Measurements from ENCODE around the gene CDH8. TPM values are rescaled to one million over a fixed set of nuclear protein-coding genes. Genes with fewer than 3 reads are reported as not detected.
"Not testable (repeated sequence)": the region's sequence is repeated elsewhere in the genome, so short reads cannot be mapped to it uniquely, and the experiment has no call there.

CDH8 gene
- total RNA-seq, 1 donor from 2014 or later = not detected

GRCh38 chr16:61936522-61936921 is 99.7 kb downstream of the CDH8 start:
- intact Hi-C loops (cut with micrococcal nuclease) = no loop called here

- intact Hi-C loops (cut with micrococcal nuclease) = no loop called here
Observed at GRCh38 chr16:61934601-61935000, 101.6 kb downstream of the CDH8 start.

GRCh38 chr16:61929776-61930175 is 106.5 kb downstream of the CDH8 start:
- intact Hi-C loops (cut with micrococcal nuclease) = no loop called here

GRCh38 chr16:61926766-61927165 is 109.5 kb downstream of the CDH8 start:
- intact Hi-C loops (cut with micrococcal nuclease) = no loop called here

DNA sequence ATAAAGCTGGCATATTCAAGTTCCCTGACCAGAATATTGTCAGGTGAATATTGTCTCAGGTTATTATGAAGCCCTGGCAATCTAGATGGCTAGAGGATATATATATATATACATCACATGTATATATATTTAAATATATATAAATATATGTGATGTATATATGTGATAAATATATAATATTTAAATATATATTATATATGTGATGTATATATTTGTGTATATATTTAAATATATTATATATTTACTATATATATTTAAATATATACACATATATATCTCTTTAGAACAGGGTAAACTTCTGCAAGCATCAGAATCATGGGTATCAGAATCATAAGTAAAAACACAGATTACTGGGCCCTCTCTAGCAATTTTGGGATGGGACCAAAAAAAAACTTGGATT is 112.6 kb downstream of the CDH8 start:
- intact Hi-C loops (cut with micrococcal nuclease) = no loop called here

DNA sequence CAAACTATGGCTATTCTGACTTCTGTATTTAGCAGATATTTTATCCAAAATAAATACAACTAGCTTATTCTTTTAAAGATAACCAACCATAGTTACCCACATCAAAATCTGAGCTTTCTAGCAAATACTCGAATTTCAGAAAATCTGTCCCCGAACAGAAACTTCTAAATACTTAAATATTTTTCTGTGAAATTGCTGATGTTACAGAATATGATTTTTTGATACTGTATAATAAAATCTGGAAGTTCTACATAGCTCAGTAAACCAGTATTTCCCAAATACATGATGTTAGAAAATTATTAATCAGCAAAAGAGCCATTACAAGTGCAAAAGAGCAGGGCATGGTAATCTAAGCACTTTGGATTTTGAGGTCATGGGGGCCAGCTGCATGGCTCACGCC is 114.9 kb downstream of the CDH8 start:
- intact Hi-C loops (cut with micrococcal nuclease) = no loop called here

DNA sequence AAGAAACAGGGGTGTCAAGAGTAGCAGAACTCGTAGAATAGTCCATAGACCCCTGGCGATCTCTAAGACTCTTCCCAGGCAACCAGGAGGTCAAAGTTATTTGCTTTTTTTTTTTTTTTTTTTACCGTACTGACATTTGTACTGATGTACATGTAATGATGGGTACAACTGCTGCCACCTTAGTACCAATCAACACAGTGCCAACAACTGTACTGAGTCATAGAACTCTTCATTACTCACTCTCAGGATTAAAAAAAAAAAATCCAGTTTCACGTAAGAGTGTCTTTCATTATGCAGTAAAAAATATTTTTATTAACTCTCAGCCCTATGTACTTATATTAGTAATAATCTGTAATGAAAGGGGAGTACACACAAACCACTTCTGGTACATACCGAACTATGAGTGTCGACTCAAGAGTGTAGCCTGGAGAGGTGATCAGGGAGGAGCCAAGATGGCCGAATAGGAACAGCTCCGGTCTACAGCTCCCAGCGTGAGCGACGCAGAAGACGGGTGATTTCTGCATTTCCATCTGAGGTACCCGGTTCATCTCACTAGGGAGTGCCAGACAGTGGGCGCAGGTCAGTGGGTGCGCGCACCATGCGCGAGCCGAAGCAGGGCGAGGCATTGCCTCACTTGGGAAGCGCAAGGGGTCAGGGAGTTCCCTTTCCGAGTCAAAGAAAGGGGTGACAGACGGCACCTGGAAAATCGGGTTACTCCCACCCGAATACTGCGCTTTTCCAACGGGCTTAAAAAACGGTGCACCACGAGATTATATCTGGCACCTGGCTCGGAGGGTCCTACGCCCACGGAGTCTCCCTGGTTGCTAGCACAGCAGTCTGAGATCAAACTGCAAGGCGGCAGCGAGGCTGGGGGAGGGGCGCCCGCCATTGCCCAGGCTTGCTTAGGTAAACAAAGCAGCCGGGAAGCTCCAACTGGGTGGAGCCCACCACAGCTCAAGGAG is 118.1 kb downstream of the CDH8 start:
- intact Hi-C loops (cut with micrococcal nuclease) = not testable (repeated sequence)

DNA sequence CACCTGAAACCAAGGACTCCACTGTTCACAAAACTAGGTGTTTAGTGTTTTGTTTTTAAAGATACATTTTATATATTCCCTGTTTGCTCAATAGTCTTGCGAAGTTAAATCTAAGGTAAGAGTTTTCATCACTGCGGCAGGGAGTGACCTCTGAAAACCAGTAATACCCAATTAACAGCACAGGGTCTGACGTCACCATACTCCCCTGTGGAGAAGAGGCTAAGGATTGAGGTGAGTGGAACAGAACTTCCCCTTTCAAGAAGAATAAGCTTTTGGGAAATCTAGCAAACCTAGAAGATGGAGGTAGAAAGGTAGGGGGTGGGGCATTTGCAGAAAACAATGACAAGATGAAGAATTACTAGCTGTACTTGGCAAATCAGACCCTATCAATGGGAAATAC is 120.7 kb downstream of the CDH8 start:
- intact Hi-C loops (cut with micrococcal nuclease) = no loop called here

GRCh38 chr16:61909074-61909473 is 127.2 kb downstream of the CDH8 start:
- intact Hi-C loops (cut with micrococcal nuclease) = no loop called here

GRCh38 chr16:61908426-61908825 is 127.8 kb downstream of the CDH8 start:
- intact Hi-C loops (cut with micrococcal nuclease) = no loop called here

DNA sequence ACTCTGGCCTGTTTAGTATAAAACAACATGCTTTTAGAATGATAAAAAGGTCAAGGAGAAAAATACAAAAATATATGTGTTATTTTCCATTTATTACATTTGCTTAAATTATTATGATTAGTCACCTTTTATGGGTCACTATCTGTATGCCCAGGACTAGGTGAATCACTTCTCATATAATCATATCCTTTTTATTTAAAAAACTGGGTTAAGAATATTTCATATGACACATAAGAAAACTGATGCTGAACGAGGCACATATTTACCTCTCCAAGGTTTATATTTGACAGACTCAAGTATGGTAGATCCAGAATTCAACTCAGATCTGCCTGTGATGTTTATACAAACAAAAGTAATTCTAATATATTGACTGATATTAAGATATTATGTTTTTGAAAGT is 134.5 kb downstream of the CDH8 start:
- intact Hi-C loops (cut with micrococcal nuclease) = no loop called here

DNA sequence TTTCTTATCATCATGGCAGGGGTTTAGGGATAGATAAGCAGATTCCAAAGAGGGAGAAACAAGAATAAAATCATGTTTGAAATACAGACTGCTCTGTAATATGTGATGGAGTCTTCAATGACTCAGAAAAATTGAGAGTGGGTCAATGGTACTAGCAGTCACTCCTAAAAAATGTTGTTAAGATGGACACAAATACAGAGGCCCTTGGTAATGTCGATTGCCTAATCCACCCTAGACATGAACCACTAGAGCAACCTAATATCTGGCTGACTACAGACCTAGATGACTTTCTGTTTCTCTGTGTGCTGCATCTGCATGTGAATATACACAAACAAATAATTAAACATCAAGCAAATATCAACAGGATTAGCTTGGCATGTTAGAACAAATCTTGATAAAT is 135.8 kb downstream of the CDH8 start:
- intact Hi-C loops (cut with micrococcal nuclease) = no loop called here

- intact Hi-C loops (cut with micrococcal nuclease) = no loop called here
Observed at GRCh38 chr16:61897657-61898056, 138.6 kb downstream of the CDH8 start.

GRCh38 chr16:61892531-61892930 is 143.7 kb downstream of the CDH8 start:
- intact Hi-C loops (cut with micrococcal nuclease) = no loop called here

DNA sequence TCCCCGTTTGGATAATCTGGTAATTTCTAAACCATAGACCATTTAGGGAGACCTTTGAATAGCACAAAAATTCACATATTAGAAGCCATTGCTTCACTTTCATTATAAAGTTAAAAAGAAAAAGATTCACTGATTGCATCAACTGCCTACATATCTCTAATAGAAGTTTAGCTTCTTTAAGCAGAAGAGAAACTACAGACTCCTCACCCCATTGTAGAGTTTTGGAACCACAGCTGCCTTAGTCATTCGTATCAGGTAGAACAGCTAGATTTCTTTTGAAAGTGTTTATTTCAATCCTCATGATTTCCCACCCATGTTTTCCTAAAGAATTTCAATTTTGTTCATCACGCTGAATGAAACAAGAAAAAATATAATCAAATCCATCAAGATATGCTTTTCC is 144.8 kb downstream of the CDH8 start:
- intact Hi-C loops (cut with micrococcal nuclease) = no loop called here

GRCh38 chr16:61890386-61890785 is 145.9 kb downstream of the CDH8 start:
- intact Hi-C loops (cut with micrococcal nuclease) = no loop called here

DNA sequence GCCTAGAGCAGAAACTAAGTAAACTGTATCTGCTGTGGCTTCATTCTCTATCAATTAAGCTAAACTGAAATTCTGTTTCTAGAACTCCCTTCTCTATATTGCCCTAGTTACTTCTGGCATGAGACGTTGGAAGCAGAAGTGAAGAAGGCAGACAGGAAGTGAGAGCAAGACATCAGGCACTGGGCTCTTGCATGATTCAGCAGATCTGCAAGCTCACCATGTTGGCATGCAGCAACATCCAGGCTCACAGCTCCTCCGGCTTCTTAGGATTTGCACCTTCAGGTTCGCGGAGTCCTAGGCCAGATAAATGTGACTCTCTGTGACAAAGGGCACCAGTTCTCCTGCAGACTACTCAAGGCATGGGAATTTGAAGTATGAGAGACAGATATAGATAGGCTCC is 148.3 kb downstream of the CDH8 start:
- intact Hi-C loops (cut with micrococcal nuclease) = loop anchor here (10.0 kb wide), 1 partner anchor 63 kb away; no protein-coding TSS in a partner anchor

DNA sequence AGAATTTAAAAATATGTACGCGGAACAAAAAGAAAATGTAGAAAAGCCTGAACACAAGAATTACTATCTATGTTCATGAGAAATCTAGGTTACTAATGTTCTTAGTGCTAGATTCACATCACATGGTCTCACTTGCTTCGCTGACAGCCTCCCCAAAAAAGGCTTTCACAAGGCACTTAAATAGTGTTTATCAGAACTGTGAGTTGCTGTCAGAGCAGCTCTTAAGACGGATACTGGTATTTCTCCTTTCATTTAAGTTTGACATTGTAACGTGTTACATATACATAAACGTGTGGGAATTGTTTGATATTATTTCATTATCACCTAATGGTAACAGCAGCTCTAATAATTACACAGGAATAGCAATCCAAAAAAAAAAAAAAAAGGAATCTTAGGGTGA is 150.9 kb downstream of the CDH8 start:
- intact Hi-C loops (cut with micrococcal nuclease) = loop anchor here (10.0 kb wide), 1 partner anchor 61 kb away; no protein-coding TSS in a partner anchor

- intact Hi-C loops (cut with micrococcal nuclease) = no loop called here
Observed at GRCh38 chr16:61879306-61879705, 156.9 kb downstream of the CDH8 start.

DNA sequence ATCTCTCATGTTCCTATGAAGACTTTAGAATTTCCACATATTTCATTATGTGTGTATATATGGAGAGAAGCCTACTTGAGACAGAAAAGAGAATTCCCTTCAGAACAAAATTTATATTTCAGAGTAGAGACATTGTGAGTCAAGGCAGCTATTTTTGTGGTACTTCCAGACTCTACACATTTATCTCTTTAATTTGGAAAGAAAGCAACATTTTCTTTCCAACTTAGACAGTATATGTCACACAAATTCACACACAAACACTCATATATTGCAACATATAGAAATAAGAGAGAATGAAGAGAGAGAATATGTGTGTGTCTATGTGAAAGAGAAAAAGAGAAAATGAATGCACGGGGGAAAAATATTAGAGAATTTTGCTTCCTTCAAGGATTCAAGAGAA is 158.8 kb downstream of the CDH8 start:
- intact Hi-C loops (cut with micrococcal nuclease) = no loop called here

DNA sequence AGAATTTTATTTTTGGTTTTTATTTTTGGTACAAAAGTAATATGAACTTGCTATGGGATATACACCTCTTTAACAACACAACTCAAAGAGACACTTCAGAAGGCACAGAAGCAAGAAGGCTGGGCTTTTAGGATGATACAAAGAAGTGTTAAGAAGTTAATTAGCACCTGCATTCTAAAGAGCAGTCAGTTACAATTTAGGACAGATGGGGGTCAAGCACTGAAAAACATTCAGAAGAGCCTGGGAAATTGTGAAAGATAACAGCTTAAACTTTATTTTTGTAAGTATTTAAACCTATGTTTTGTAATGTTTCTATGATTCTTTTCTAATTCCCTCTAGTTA is 163.5 kb downstream of the CDH8 start:
- intact Hi-C loops (cut with micrococcal nuclease) = no loop called here

GRCh38 chr16:61871837-61872777 is 164.1 kb downstream of the CDH8 start:
- intact Hi-C loops (cut with micrococcal nuclease) = no loop called here

Measured in T-helper 1 cell treated with Interleukin-12 subunit alpha and Interleukin-12 subunit beta and Interleukin-4 antibody, amounts not matched to agents 30 ng/mL and 1 ng/mL, for 36 hours (primary cell).